Heart right ventricle (tissue), 16 donors: ENCODE measurements around the gene DIS3L. TPM values are rescaled to one million over a fixed set of nuclear protein-coding genes. Genes with fewer than 3 reads are reported as not detected.

Source experiments
- ATAC-seq, 8 donors: fragments of 200-7000 bp; cut with Tn5 transposase; one replicate each; pipeline ENCODE4 v1.9.1; 2020; ENCODE audit warnings: mild to moderate bottlenecking in 8 of 8, moderate library complexity in 8 of 8, moderate number of reproducible peaks in 1 of 8
- DNase-seq, 2 donors: peaks; one replicate each; pipeline ENCODE4 v3.0.0-alpha.2; 2020
- H3K27ac ChIP-seq, 10 donors: fragments of 200-600 bp; sonication (generic) in 2 of 10; one replicate each; pipeline versions ENCODE4 v1.5.0 to v1.8.0; 2020 to 2022; ENCODE audit warnings: mild to moderate bottlenecking in 3 of 10
- H3K27me3 ChIP-seq, 7 donors: fragments of 200-600 bp; one replicate each; pipeline ENCODE4 v1.8.0; 2021 to 2022; ENCODE audit warnings: mild to moderate bottlenecking in 2 of 7
- H3K36me3 ChIP-seq, 9 donors: fragments of 200-600 bp; sonication (generic) in 1 of 9; one replicate each; pipeline versions ENCODE4 v1.5.0 to v1.8.0; 2020 to 2022; ENCODE audit warnings: mild to moderate bottlenecking in 2 of 9
- H3K4me1 ChIP-seq, 9 donors: fragments of 200-600 bp; sonication (generic) in 1 of 9; one replicate each; pipeline versions ENCODE4 v1.5.0 to v1.8.0; 2020 to 2022; ENCODE audit warnings: mild to moderate bottlenecking in 4 of 9
- H3K4me3 ChIP-seq, 10 donors: fragments of 200-600 bp; sonication (generic) in 2 of 10; one replicate each; pipeline versions ENCODE4 v1.5.0 to v1.8.0; 2020 to 2022; ENCODE audit warnings: mild to moderate bottlenecking in 7 of 10, moderate library complexity in 2 of 10
- H3K9me3 ChIP-seq, 11 donors: fragments of 200-600 bp in 10 of 11; sonication (generic) in 2 of 11; one replicate each; pipeline versions ENCODE4 v1.5.0 to v1.8.0; 2013 to 2022; ENCODE audit warnings: mild to moderate bottlenecking in 2 of 11, control low read depth in 1 of 11, moderate library complexity in 1 of 11
- WGBS, 2 donors: extraction: QIAGEN DNeasy Blood & Tissue Kit; methylation state at CpG; one replicate each; pipeline ENCODE4 v1.1.7; 2013; ENCODE audit warnings: inconsistent platforms in 1 of 2; 5-methylcytosine and 5-hydroxymethylcytosine counted together
- intact Hi-C, 10 donors: fragments of 100-400 bp; cut with DNase I; formaldehyde crosslinking; loops; one replicate each; pipeline versions ENCODE4 v1.11.1 to v1.14.2; 2022
- polyA plus RNA-seq, 2 donors: library from polyadenylated mRNA; stranded (reverse); fragments of 200-250 nt; gene quantifications; one replicate each; pipeline ENCODE4 v1.2.3, GENCODE V29; 2013
- total RNA-seq, 10 donors: library from RNA; stranded (reverse); fragmentation: NEBNext Ultra II Directional in 3 of 10; extraction: Animal tissue kit (Norgen Biotek cat#: 25700) in 3 of 10; gene quantifications; one replicate each; pipeline versions ENCODE4 v1.2.1 to v1.2.4, GENCODE V29; 2021 to 2023
- TF ChIP-seq, protein P1 (sequence below), 9 donors: fragments of 200-600 bp; sonication (generic) in 2 of 9; IDR thresholded peaks; one replicate each; pipeline versions ENCODE4 v1.5.0 to v1.8.0; 2021 to 2022; ENCODE audit warnings: antibody characterized with exemption in 9 of 9, mild to moderate bottlenecking in 5 of 9, moderate library complexity in 1 of 9
- donor health status: Arrhythmogenic right ventricular cardiomyopathy.
- donor health status: ischemic (EF 13 %, LVEDD 7.1; RV severe dilation, severe dysfunction).
- donor health status: healthy with polysubstance abuse.
- donor health status: DM: no; HTN: yes; CAD: no.
- donor health status: DM: no; HTN: no; CAD: no.
- donor health status: ischemic (EF 25% LVEDD 6.9; RV normal size, moderate dysfunction).
- donor health status: ischemic (EF 25% LVEDD 5.7; RV mildly dilated, moderate dysfunction).
- donor health status: healthy.
- donor health status: DM: yes; HTN: yes; CAD: no.
- donor health status: Ischemic cardiomyopathy.
- donor health status: ischemic (EF 35%, LVEDD 5.7; RV mildly dilated, moderate dysfunction).
- donor health status: nonischemic (EF 11% LVEDD 7.7; RV severe dilation, severe dysfunction).
- donor health status: DM: yes; HTN: yes; CAD: no.
- donor health status: PGD.
- donor health status: ischemic (EF 29% LVEDD 5.4; RV normal size, mild dysfunction).
- donor health status: nonischemic (EF 23%, LVEDD 6.1; RV moderate dilation, normal function).

The DIS3L gene
- total and polyA plus RNA-seq, 12 donors: 10.6 to 49.6 (median 38.3) TPM

DNA sequence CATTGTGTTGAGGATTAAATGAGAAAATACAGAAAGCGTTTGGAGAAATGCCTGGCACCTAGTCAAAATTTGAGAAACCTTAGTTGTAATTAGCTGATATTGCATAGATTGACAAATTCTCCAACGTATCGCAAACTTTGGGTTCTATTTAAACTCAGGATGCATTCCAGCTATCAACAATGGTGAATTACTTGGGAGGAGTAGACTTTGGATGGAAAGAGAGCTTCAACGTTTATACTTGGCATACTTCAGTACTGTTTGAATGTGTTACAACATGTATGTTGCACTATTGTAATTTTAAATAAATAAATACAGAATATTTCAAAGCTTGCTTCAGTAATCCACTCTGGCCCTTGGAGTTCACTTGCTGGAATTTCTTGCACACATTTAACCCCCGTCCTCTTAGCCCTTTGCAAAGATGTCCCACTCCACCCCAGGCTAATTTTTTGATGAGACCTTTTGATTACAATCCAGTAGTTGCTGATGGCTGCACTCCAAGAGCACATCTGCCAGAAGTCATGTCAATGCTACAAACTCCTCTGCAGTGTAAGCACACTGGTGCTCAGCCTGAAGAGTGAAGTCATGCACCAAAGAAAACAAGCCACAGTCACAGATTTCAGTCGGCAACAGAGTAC, 4.7 kb upstream of the DIS3L start:
- TF ChIP-seq, protein P1, sequence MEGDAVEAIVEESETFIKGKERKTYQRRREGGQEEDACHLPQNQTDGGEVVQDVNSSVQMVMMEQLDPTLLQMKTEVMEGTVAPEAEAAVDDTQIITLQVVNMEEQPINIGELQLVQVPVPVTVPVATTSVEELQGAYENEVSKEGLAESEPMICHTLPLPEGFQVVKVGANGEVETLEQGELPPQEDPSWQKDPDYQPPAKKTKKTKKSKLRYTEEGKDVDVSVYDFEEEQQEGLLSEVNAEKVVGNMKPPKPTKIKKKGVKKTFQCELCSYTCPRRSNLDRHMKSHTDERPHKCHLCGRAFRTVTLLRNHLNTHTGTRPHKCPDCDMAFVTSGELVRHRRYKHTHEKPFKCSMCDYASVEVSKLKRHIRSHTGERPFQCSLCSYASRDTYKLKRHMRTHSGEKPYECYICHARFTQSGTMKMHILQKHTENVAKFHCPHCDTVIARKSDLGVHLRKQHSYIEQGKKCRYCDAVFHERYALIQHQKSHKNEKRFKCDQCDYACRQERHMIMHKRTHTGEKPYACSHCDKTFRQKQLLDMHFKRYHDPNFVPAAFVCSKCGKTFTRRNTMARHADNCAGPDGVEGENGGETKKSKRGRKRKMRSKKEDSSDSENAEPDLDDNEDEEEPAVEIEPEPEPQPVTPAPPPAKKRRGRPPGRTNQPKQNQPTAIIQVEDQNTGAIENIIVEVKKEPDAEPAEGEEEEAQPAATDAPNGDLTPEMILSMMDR (IDR thresholded peaks at IDR 0.05): no peak
- DNase-seq: no peak
- Histone ChIP-seq H3K4me1 (peaks cover 0 to 18% (median 10%) of the 10 kb centered on the region in 9 donors), H3K27ac (no peak overlapping the region), H3K9me3 (no peaks in the 10 kb centered on the region), H3K36me3 (no peaks in the 10 kb centered on the region), H3K4me3 (no peak overlapping the region), H3K27me3 (no peaks in the 10 kb centered on the region)
- 70 to 76% methylated on average over 6 of the region's 6 CpGs for WGBS, 2 donors
- ATAC-seq: no peak
- intact Hi-C loops: loop anchor here (5.0 to 10.0 kb wide), 10 partner anchors 164 to 654 kb away; no protein-coding TSS in a partner anchor

DNA sequence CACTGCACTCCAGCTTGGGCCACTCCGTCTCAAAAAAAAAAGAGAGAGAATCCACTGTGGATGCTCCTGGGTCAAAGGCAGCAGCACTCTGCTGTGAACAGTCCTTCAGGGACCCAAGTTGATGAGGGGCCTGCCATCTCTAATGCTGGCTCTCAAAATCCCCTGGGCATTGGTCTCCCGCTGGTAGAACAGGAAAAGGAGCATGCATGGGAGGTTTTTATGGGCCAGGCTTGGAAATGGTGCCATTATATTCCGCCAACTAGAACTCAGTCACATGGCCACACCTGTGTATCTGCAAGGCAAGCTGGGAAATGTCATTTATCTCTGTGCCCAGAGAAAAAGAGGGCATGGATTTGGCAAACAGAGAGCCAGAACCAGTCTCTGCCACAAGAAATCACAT, 3.4 kb upstream of the DIS3L start:
- no peaks in the 10 kb centered on the region for H3K27me3 ChIP-seq
- intact Hi-C loops: no loop called here
- WGBS, 2 donors: 87 to 93% methylated on average over 3 of the region's 3 CpGs
- H3K36me3 ChIP-seq: no peaks in the 10 kb centered on the region
- ATAC-seq (no peak), DNase-seq (no peak)
- no peak overlapping the region for H3K4me3 ChIP-seq
- H3K9me3 ChIP-seq: no peaks in the 10 kb centered on the region
- TF ChIP-seq, protein P1 (IDR thresholded peaks at IDR 0.05): no peak
- H3K4me1 ChIP-seq: peaks cover 2 to 29% (median 21%) of the 10 kb centered on the region in 9 donors
- no peak overlapping the region for H3K27ac ChIP-seq

DNA sequence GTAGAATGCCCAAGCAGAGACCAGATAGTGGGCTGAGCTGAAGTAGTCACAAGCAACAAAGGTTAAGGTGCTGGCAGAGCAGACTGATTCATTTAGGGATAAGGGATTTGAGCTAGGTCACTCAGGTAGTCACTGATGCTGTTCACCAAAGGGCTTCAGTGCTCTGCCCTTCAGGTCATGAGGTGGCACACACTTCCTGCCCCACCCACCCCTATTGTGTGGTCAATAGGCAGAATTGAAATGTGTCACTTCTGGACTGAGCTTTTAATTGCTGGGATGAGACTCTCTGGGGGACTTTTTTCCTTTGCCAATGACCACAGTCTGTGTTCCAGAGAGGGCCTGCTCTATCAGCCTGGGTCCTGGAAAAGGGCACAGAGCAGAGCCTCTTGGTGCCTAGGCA, 2.9 kb upstream of the DIS3L start:
- Histone ChIP-seq H3K36me3 (no peaks in the 10 kb centered on the region), H3K27me3 (no peaks in the 10 kb centered on the region), H3K27ac (no peak overlapping the region), H3K4me1 (peaks cover 3 to 34% (median 26%) of the 10 kb centered on the region in 9 donors), H3K4me3 (no peak overlapping the region), H3K9me3 (no peaks in the 10 kb centered on the region)
- no peak for DNase-seq
- TF ChIP-seq, protein P1 (IDR thresholded peaks at IDR 0.05): no peak
- intact Hi-C loops: no loop called here
- ATAC-seq: no peak

DNA sequence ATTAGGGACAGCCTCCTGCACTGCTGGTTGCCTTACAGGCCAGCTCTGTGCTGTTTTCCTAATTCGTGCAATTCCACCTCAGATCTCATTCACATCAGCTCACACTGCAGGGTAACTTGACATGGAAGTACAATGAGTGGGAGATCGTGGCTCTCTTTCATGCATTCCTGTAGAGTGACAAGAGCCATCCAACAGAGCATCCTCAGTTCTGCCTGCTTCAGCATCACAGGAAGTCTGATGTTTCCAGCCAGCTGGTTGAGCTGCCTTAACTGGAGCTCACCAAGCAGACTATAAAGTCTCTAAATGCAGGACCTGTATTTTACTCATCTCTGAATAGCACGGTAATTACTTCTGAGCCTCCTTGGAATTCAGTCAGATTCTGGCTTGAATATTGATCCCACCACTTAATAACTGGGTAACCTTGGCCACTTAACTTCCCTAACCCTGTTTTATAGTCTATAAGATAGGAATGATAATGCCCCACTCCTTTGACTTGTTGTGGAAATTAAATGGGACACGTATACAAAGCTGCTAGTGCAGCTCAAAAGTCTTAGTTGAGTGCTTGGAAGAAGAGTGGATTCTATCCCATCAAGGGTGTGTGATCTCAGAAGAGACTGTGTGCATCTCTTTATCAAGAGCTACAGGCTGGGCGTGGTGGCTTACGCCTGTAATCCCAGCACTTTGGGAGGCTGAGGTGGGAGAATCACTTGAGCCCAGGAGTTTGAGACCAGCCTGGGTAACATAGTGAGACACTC, 1.4 kb upstream of the DIS3L start:
- ATAC-seq (no peak), DNase-seq (no peak)
- 84 to 86% methylated on average over 6 of the region's 6 CpGs for WGBS, 2 donors
- Histone ChIP-seq H3K27me3 (no peaks in the 10 kb centered on the region), H3K4me1 (peaks cover 3 to 43% (median 29%) of the 10 kb centered on the region in 9 donors), H3K9me3 (no peaks in the 10 kb centered on the region), H3K4me3 (peak overlapping the region in 2 of 10 donors; percentile 74 to 82), H3K27ac (peak overlapping the region in 1 of 10 donors; percentile 93), H3K36me3 (peaks cover 0 to 9% (median 0%) of the 10 kb centered on the region in 9 donors)
- intact Hi-C loops: no loop called here
- TF ChIP-seq, protein P1 (IDR thresholded peaks at IDR 0.05): no peak
